MM.1S (cell line): ENCODE measurements around the gene COPRS.
"Not testable (repeated sequence)": the region's sequence is repeated elsewhere in the genome, so short reads cannot be mapped to it uniquely, and the experiment has no call there.

ENCODE experiments used
- DNase-seq: peaks from one replicate; pipeline ENCODE4 v3.0.0-alpha.2; 2015
- H2AFZ ChIP-seq: fragments of 300-600 bp; sonication (generic); 2 replicates; pipeline ENCODE4 v1.6.0; 2016; ENCODE audit warnings: antibody characterized with exemption, low read length
- H3F3A ChIP-seq: fragments of 300-600 bp; sonication (generic); 2 replicates; pipeline ENCODE4 v1.6.1; 2016; ENCODE audit warnings: mild to moderate bottlenecking, antibody characterized with exemption, low read length, moderate library complexity, mixed read lengths; ENCODE audit not compliant: insufficient read depth
- H3K27ac ChIP-seq: fragments of 300-600 bp; sonication (generic); 2 replicates; pipeline ENCODE4 v1.5.1; 2016; ENCODE audit warnings: mild to moderate bottlenecking, low read length
- H3K27me3 ChIP-seq: fragments of 300-600 bp; sonication (generic); replicated peaks from 2 replicates; pipeline ENCODE4 v1.6.0; 2016; ENCODE audit warnings: low read length; ENCODE audit not compliant: insufficient read depth
- H3K36me3 ChIP-seq: fragments of 300-600 bp; sonication (generic); replicated peaks from 2 replicates; pipeline ENCODE4 v1.6.1; 2016; ENCODE audit warnings: mild to moderate bottlenecking, low read length, mixed read lengths; ENCODE audit not compliant: insufficient read depth
- H3K4me1 ChIP-seq: fragments of 300-600 bp; sonication (generic); 2 replicates; pipeline ENCODE4 v1.6.1; 2016; ENCODE audit warnings: low read length, mixed read lengths
- H3K4me2 ChIP-seq: fragments of 300-600 bp; sonication (generic); 2 replicates; pipeline ENCODE4 v1.6.0; 2016; ENCODE audit warnings: low read depth, low read length
- H3K4me3 ChIP-seq: fragments of 300-600 bp; sonication (generic); 2 replicates; pipeline ENCODE4 v1.5.1; 2016; ENCODE audit warnings: low read length, mixed read lengths
- H3K79me2 ChIP-seq: fragments of 300-600 bp; sonication (generic); 2 replicates; pipeline ENCODE4 v1.6.1; 2016; ENCODE audit warnings: mixed run types, low read length, mixed read lengths
- H3K9ac ChIP-seq: fragments of 300-600 bp; sonication (generic); 2 replicates; pipeline ENCODE4 v1.6.1; 2016; ENCODE audit warnings: low read length, mixed read lengths
- H3K9me2 ChIP-seq: fragments of 300-600 bp; sonication (generic); replicated peaks from 2 replicates; pipeline ENCODE4 v1.6.1; 2016; ENCODE audit warnings: mild to moderate bottlenecking, low read length, mixed read lengths; ENCODE audit not compliant: insufficient read depth
- H3K9me3 ChIP-seq: fragments of 300-600 bp; sonication (generic); replicated peaks from 2 replicates; pipeline ENCODE4 v1.6.1; 2016; ENCODE audit warnings: mild to moderate bottlenecking, low read length, mixed read lengths; ENCODE audit not compliant: insufficient read depth
- H4K20me1 ChIP-seq: fragments of 300-600 bp; sonication (generic); 2 replicates; pipeline ENCODE4 v1.6.1; 2016; ENCODE audit warnings: mild to moderate bottlenecking, low read length, moderate library complexity, mixed read lengths; ENCODE audit not compliant: insufficient read depth
- CTCF ChIP-seq: fragments of 300-600 bp; sonication (generic); IDR thresholded peaks from 2 replicates; pipeline ENCODE4 v1.5.1; 2016; ENCODE audit warnings: antibody characterized with exemption, low read length, mixed read lengths
- EZH2 ChIP-seq: fragments of 300-600 bp; sonication (generic); optimal IDR thresholded peaks from 2 replicates; pipeline ENCODE3; 2017; ENCODE audit warnings: low read depth, mild to moderate bottlenecking, antibody characterized with exemption, low read length, mixed read lengths
- EZH2phosphoT487 ChIP-seq: fragments of 300-600 bp; sonication (generic); IDR thresholded peaks from 2 replicates; pipeline ENCODE4 v1.6.1; 2018; ENCODE audit warnings: antibody characterized with exemption, low read length

The COPRS gene

GRCh38 chr17:31820691-31821435, 38.2 kb downstream of the COPRS start:
- Histone ChIP-seq H3F3A (no peaks in the 10 kb centered on the region), H3K79me2 (no peaks in the 10 kb centered on the region), H3K27ac (no peak overlapping the region), H3K4me2 (no peak overlapping the region), H3K9me3 (no peaks in the 10 kb centered on the region), H3K36me3 (no peaks in the 10 kb centered on the region), H2AFZ (no peak overlapping the region), H3K4me3 (no peak overlapping the region), H3K9ac (no peak overlapping the region), H3K9me2 (no peaks in the 10 kb centered on the region), H3K4me1 (no peaks in the 10 kb centered on the region), H4K20me1 (no peaks in the 10 kb centered on the region), H3K27me3 (no peaks in the 10 kb centered on the region)
- TF ChIP-seq CTCF (no peak), EZH2 (no peak), EZH2phosphoT487 (no peak)
- no peak for DNase-seq

GRCh38 chr17:31819578-31819977, 39.5 kb downstream of the COPRS start:
- Histone ChIP-seq H3K4me2 (no peak overlapping the region), H3K27me3 (no peaks in the 10 kb centered on the region), H3K36me3 (no peaks in the 10 kb centered on the region), H3K9me2 (no peaks in the 10 kb centered on the region), H3K79me2 (no peaks in the 10 kb centered on the region), H2AFZ (no peak overlapping the region), H3K9ac (no peak overlapping the region), H3K27ac (no peak overlapping the region), H3K4me3 (no peak overlapping the region), H3F3A (no peaks in the 10 kb centered on the region), H3K4me1 (no peaks in the 10 kb centered on the region), H4K20me1 (no peaks in the 10 kb centered on the region), H3K9me3 (no peaks in the 10 kb centered on the region)
- no peak for DNase-seq
- no peak for TF ChIP-seq EZH2
- no peak for TF ChIP-seq EZH2phosphoT487
- no peak for TF ChIP-seq CTCF

DNA sequence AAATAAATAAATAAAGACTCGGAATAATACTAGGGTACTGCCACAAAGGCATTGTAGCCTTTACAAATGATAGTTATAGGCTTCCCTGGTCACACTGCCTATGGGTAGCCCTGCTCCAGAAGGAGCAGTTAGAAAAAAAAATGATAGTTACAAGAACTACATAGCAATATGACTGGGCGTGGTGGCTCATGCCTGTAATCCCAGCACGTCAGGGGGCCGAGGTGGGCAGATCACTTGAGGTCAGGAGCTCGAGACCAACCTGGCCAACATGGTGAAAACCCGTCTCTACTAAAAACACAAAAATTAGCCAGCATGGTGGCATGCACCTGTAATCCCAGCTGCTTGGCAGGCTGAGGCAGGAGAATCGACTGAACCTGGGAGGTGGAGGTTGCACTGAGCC, 40.2 kb downstream of the COPRS start:
- H4K20me1 ChIP-seq, H3K27me3 ChIP-seq, H3K4me1 ChIP-seq, DNase-seq, H3K4me3 ChIP-seq, H3K9me2 ChIP-seq, H3K9ac ChIP-seq, H3K9me3 ChIP-seq, H3K79me2 ChIP-seq, H3K27ac ChIP-seq, H2AFZ ChIP-seq, H3K36me3 ChIP-seq, H3K4me2 ChIP-seq, H3F3A ChIP-seq: not testable (repeated sequence)

DNA sequence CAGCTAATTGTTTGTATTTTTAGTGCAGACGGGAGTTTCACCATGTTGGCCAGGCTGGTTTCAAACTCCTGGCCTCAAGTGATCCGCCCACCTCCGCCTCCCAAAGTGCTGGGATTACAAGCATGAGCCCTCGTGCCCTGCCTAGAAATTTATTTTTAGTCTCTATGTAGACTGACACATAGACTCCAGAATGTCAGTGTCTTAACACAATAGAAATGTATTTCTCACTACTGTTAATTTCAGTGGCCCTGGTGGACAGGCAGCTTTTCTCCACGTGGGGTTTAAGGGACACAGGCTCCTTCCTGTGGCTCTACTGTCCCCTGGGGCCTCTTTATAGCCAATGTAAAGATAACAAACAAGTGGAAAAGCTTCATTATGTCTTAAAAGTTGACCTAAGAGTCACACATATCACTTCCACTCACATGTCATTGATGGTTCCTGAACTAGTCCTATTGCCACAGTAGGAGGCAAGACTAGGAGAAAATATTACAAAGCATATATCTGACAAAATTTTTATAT, 43.8 kb downstream of the COPRS start:
- no peaks in the 10 kb centered on the region for H3K4me1 ChIP-seq
- H3K9me3 ChIP-seq, result no peaks in the 10 kb centered on the region
- H3K27me3 ChIP-seq, result no peaks in the 10 kb centered on the region
- no peak for DNase-seq
- TF ChIP-seq EZH2phosphoT487 (no peak), CTCF (no peak), EZH2 (no peak)
- H3K4me2 ChIP-seq, result no peak overlapping the region
- no peaks in the 10 kb centered on the region for H3K9me2 ChIP-seq
- no peaks in the 10 kb centered on the region for H3K79me2 ChIP-seq
- no peaks in the 10 kb centered on the region for H3K36me3 ChIP-seq
- no peaks in the 10 kb centered on the region for H3F3A ChIP-seq
- no peak overlapping the region for H3K4me3 ChIP-seq
- no peaks in the 10 kb centered on the region for H4K20me1 ChIP-seq
- H3K27ac ChIP-seq, result no peak overlapping the region
- H2AFZ ChIP-seq, result no peak overlapping the region
- no peak overlapping the region for H3K9ac ChIP-seq
